Hepatocyte (in vitro differentiated cells): ENCODE measurements around the gene MSH5. TPM values are rescaled to one million over a fixed set of nuclear protein-coding genes. Genes with fewer than 3 reads are reported as not detected.

Experiments
- DNase-seq: peaks from one replicate; pipeline ENCODE4 v3.0.0-alpha.2; 2016; ENCODE audit warnings: low spot score
- H2AFZ ChIP-seq: fragments of 200-600 bp; sonication (generic); 2 replicates; pipeline ENCODE4 v1.6.0; 2016; ENCODE audit warnings: antibody characterized with exemption, mild to moderate bottlenecking
- H3K27ac ChIP-seq: fragments of 200-600 bp; sonication (generic); 2 replicates; pipeline ENCODE4 v1.5.1; 2016; ENCODE audit warnings: mild to moderate bottlenecking
- H3K27me3 ChIP-seq: fragments of 200-600 bp; sonication (generic); 2 replicates; pipeline ENCODE4 v1.6.1; 2016
- H3K36me3 ChIP-seq: fragments of 200-600 bp; sonication (generic); replicated peaks from 2 replicates; pipeline ENCODE4 v1.5.1; 2016; ENCODE audit warnings: low read depth; ENCODE audit not compliant: insufficient read depth
- H3K4me1 ChIP-seq: fragments of 200-600 bp; sonication (generic); 2 replicates; pipeline ENCODE4 v1.5.1; 2016; ENCODE audit warnings: mild to moderate bottlenecking, moderate library complexity; ENCODE audit not compliant: insufficient read depth
- H3K4me2 ChIP-seq: fragments of 200-600 bp; sonication (generic); 2 replicates; pipeline ENCODE4 v1.6.0; 2016
- H3K4me3 ChIP-seq: fragments of 200-600 bp; sonication (generic); 2 replicates; pipeline ENCODE4 v1.5.1; 2016; ENCODE audit warnings: mild to moderate bottlenecking
- H3K79me2 ChIP-seq: fragments of 200-600 bp; sonication (generic); 2 replicates; pipeline ENCODE4 v1.6.0; 2017; ENCODE audit warnings: mild to moderate bottlenecking
- H3K9me2 ChIP-seq: fragments of 200-600 bp; sonication (generic); replicated peaks from 2 replicates; pipeline ENCODE4 v1.6.0; 2017; ENCODE audit warnings: mild to moderate bottlenecking; ENCODE audit not compliant: insufficient read depth
- H3K9me3 ChIP-seq: fragments of 200-600 bp; sonication (generic); 2 replicates; pipeline ENCODE4 v1.5.1; 2016; ENCODE audit warnings: low read depth, mild to moderate bottlenecking
- H4K20me1 ChIP-seq: fragments of 200-600 bp; sonication (generic); 2 replicates; pipeline ENCODE4 v1.6.0; 2016; ENCODE audit warnings: mild to moderate bottlenecking; ENCODE audit not compliant: insufficient read depth, poor library complexity, severe bottlenecking
- EZH2 ChIP-seq: fragments of 200-600 bp; sonication (generic); IDR thresholded peaks from 2 replicates; pipeline ENCODE4 v1.6.1; 2016; ENCODE audit warnings: antibody characterized with exemption, mild to moderate bottlenecking, borderline replicate concordance
- EZH2phosphoT487 ChIP-seq: fragments of 200-600 bp; sonication (generic); IDR thresholded peaks from one replicate; pipeline ENCODE4 v1.6.1; 2018; ENCODE audit warnings: antibody characterized with exemption, mild to moderate bottlenecking, low read depth, moderate library complexity; ENCODE audit not compliant: unreplicated experiment, severe bottlenecking
- WGBS: methylation state at CpG from one replicate; pipeline ENCODE4 v1.1.6; 2016; ENCODE audit warnings: low lambda C conversion rate; ENCODE audit errors: missing lambda C conversion rate; 5-methylcytosine and 5-hydroxymethylcytosine counted together
- polyA plus RNA-seq: library from polyadenylated mRNA; unstranded; fragments of >200 nt; fragmentation: Nextera tagmentation; extraction: Ambion mirVana; gene quantifications from 2 replicates; pipeline ENCODE4 v1.2.1, GENCODE V29; 2016
- total RNA-seq: library from RNA; depleted of rRNA; stranded (reverse); fragments of >200 nt; gene quantifications from 2 replicates; pipeline ENCODE4 v1.2.3, GENCODE V29; 2014
- TF ChIP-seq, protein P1 (sequence below): fragments of 200-600 bp; sonication (generic); IDR thresholded peaks from 2 replicates; pipeline ENCODE4 v1.5.1; 2016; ENCODE audit warnings: antibody characterized with exemption, mild to moderate bottlenecking; ENCODE audit not compliant: poor library complexity

The MSH5 gene
- total and polyA plus RNA-seq, 2 experiments from 2014 or later: 4.9 to 6.4 TPM

DNA sequence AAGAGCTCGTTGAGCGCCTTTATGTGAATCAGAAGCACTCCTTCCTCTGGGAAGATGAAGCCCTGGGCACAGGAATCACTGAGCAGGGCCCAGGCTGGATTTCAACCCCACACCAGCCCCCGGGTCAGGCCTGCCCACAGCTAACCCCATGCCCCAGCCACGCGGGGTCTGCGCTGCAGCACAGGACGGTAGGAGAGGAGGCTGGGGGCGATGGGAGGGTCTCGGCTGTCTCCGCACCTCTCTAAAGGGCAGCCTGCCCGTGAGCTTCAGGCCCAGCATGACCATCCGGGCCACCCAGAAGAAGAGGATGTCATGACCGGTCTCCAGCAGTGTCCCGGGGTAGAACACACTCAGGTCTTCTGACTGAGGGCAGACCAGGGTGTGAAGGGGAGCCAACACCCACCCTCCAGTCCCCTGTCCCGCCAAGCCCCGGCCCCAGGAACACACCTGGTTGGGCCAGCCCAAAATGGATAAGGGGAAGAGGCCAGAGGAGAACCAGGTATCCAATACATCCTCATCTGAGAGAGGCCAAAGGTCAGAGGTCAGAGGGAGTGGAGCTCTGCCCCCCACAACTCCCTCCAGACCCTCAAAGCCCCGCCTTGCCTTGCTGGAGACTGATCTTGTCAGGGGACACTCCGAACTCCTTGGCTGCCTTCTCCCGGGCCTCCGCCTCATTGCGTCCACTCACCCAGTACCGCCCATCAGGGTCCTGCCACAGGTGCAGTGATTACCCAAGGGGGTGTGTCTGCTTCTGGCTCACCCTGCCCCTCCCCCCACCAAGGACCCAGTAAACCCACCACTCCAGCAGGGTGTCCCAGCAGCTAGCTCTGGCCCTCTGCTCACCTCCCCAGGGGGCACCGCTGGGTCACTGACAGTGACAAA is 41.7 kb downstream of the MSH5 start:
- Histone ChIP-seq H3K4me3 (no peak overlapping the region), H3K9me2 (no peaks in the 10 kb centered on the region), H3K9me3 (no peaks in the 10 kb centered on the region), H3K4me2 (no peak overlapping the region), H3K27me3 (no peaks in the 10 kb centered on the region), H3K36me3 (no peaks in the 10 kb centered on the region), H2AFZ (no peak overlapping the region), H3K4me1 (peaks cover 19% of the 10 kb centered on the region), H3K27ac (no peak overlapping the region), H3K79me2 (no peaks in the 10 kb centered on the region), H4K20me1 (no peaks in the 10 kb centered on the region)
- TF ChIP-seq, protein P1, sequence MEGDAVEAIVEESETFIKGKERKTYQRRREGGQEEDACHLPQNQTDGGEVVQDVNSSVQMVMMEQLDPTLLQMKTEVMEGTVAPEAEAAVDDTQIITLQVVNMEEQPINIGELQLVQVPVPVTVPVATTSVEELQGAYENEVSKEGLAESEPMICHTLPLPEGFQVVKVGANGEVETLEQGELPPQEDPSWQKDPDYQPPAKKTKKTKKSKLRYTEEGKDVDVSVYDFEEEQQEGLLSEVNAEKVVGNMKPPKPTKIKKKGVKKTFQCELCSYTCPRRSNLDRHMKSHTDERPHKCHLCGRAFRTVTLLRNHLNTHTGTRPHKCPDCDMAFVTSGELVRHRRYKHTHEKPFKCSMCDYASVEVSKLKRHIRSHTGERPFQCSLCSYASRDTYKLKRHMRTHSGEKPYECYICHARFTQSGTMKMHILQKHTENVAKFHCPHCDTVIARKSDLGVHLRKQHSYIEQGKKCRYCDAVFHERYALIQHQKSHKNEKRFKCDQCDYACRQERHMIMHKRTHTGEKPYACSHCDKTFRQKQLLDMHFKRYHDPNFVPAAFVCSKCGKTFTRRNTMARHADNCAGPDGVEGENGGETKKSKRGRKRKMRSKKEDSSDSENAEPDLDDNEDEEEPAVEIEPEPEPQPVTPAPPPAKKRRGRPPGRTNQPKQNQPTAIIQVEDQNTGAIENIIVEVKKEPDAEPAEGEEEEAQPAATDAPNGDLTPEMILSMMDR: no peak
- TF ChIP-seq EZH2 (no peak), EZH2phosphoT487 (no peak)
- DNase-seq: no peak
- WGBS: 97% methylated on average over 20 of the region's 23 CpGs

DNA sequence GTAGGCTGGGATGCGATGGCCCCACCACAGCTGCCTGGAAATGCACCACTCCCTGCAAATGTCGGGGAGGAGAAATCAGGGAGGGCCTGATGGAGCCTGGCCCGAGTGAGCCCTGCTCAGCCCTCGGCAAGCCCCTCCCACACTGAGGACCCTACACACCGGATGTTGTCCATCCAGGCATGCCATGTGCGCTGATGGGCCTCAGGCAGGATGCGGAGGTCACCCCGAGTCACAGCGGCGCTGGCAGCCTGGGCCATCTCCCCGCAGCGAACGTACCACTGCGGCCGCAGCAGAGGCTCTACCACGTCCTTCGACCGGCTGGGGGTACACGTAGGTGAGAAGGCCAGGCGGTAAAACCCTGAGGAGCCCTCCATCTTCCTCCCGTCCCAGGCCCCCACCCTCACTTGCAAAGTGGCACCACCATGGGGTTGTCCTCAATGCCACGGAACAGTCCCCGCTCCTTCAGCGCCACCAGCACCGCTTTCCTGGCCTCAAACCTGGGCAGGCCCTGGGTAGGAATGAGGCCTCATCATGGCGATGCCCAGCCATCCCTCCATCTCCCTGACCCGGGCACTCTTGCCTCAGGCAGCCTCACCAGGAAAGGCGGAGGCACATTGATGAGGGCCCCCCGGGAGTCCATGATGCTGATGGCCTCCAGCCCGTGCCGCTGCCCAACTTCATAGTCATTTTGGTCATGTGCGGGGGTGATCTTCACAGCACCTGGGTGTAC is 42.5 kb downstream of the MSH5 start:
- Histone ChIP-seq H3K27me3 (no peaks in the 10 kb centered on the region), H3K4me3 (no peak overlapping the region), H3K4me2 (no peak overlapping the region), H3K36me3 (no peaks in the 10 kb centered on the region), H3K9me2 (no peaks in the 10 kb centered on the region), H3K79me2 (no peaks in the 10 kb centered on the region), H3K4me1 (peaks cover 12% of the 10 kb centered on the region), H2AFZ (no peak overlapping the region), H3K9me3 (no peaks in the 10 kb centered on the region), H4K20me1 (no peaks in the 10 kb centered on the region), H3K27ac (no peak overlapping the region)
- 98% methylated on average over 31 of the region's 32 CpGs for WGBS
- no peak for DNase-seq
- TF ChIP-seq, protein P1: no peak
- TF ChIP-seq EZH2phosphoT487 (no peak), EZH2 (no peak)

DNA sequence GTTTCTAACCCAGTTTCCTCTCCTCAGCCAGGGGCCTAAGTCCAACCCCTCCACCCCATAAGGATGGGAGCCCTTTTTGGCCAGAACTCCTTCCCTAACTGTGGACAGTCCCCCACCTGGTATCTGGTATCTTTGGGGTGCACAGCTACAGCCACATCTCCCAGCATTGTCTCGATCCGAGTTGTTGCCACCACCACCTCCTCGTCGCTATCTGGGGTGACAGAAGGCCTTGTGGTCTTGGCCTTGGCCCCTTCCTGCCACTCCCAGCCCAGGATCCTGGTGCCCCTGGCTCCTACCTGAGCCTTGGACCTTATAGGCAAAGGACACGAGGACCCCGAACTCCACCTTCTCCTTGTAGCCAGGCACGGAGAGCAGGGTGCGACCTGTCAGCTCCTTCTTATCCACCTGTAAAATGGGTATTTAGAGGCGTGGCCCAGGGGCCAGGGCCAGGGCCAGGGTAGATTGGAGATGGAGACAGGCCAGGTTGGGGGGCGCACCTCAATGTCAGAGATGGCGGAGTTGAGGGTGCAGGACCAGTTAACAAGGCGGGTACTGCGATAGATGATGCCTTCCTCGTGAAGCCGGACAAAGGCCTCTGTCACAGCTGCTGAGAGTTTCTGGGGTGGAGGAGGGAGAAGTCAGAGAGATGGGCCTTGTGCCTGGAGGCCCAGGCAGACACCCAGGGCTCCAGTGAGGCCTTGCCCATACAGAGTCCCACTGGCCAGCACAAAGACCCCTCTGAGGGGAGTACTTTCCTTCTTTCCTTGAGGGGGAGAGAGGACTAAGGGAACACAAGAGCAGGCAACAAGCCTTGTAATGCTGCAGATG is 44.5 kb downstream of the MSH5 start:
- Histone ChIP-seq H3K4me3 (no peak overlapping the region), H3K4me1 (no peaks in the 10 kb centered on the region), H3K9me3 (no peaks in the 10 kb centered on the region), H3K9me2 (no peaks in the 10 kb centered on the region), H3K36me3 (no peaks in the 10 kb centered on the region), H4K20me1 (no peaks in the 10 kb centered on the region), H3K4me2 (no peak overlapping the region), H2AFZ (no peak overlapping the region), H3K27ac (no peak overlapping the region), H3K27me3 (no peaks in the 10 kb centered on the region), H3K79me2 (peaks cover 2% of the 10 kb centered on the region)
- WGBS: 96% methylated on average over 15 of the region's 15 CpGs
- no peak for DNase-seq
- TF ChIP-seq EZH2phosphoT487 (no peak), EZH2 (no peak)
- TF ChIP-seq, protein P1: no peak
